Stimulated activated CD8-positive, alpha-beta memory T cell treated with anti-CD3 and anti-CD28 coated beads, Interleukin-15, amount 100 ng/mL, for 48 hours (primary cell): ENCODE data around the gene CELSR1.
"Not testable (repeated sequence)": the region's sequence is repeated elsewhere in the genome, so short reads cannot be mapped to it uniquely, and the experiment has no call there.

Source experiments
- DNase-seq, 2 donors: peaks; one replicate each; pipeline ENCODE4 v3.0.0-alpha.2; 2020; ENCODE audit warnings: low read depth in 2 of 2

Gene CELSR1

DNA sequence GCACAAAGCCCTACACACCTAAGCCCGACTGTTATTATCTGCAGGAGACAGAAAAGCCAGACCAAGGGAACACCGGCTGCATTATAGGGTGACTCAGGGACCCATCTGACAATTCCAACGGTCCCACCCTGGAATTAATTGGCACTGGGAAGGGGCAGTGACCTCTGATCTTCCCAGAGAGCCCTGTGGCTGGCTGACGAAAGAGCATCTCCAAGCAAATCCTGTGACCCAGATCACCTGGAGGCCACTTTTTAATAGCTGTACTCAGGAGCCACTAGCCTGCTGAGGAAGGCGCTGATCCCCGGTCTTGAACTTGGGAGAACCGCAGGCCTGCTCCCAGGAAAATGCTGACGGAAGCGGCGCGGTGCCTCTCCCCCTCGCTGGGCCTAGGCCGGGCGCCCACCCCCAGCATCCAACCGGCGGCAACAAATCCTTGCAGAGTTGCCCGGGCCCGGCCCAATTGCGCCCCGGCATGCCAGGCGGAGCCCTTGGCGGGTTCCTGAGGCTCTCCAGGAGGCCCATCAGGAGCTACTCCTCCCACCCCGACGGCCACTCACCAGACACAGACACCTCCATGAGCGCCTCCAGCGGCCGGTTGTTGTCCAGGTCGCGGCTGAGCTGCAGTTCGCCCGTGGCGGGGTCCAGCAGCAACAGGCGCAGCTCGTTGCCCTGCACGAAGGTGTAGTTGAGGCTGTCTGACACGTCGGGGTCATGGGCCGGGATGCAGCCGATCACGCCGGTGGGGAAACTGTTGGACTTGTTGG, 4.2 kb downstream of the CELSR1 start:
- DNase-seq, result no peak

DNA sequence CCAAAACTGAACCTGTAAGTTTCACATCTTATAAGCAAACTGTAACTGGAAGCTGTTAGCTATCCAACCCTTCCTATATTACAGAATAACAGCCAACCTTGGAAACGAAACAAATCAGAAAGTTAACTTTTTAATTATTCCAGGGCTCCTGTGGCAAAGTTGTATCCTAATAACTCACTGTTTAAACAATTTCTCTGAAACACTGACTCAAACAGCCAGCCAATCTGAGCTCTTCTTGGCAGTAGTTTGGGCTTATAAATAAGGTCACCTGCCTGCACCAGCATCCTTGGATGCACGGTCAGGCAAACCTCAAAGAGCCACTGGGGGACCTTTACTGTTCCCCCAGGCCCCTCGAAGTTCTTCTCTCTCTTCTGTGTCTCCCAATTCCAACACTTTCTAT, 5.0 kb downstream of the CELSR1 start:
- DNase-seq, result no peak

DNA sequence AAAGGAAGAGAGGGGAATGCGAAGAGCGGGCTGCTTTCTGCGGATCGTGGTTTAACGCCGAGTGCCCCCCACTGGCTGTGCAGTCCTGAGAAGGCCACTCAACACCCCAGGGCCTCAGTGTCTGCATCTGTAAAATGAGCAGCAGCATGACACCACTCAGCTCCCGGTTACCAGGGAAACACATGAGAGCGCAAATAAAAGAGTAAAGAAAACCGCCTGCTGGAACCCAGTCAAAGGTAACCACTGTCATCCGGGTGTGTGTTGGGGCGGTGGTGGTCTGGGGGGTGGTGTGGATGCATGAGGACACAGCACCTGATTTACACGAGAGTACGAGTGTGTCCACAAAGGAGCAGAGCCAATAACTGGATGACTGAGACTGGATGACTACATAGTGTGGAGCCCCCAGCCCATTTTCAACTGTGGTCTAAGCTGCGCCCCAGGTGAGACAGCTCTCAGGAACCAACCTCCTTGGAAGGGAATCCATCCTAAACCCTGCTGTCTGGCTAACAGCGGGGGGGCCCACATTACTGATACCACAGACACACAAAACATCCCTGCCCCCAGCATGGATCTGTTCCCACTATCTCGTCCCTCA, 5.7 kb downstream of the CELSR1 start:
- no peak for DNase-seq

DNA sequence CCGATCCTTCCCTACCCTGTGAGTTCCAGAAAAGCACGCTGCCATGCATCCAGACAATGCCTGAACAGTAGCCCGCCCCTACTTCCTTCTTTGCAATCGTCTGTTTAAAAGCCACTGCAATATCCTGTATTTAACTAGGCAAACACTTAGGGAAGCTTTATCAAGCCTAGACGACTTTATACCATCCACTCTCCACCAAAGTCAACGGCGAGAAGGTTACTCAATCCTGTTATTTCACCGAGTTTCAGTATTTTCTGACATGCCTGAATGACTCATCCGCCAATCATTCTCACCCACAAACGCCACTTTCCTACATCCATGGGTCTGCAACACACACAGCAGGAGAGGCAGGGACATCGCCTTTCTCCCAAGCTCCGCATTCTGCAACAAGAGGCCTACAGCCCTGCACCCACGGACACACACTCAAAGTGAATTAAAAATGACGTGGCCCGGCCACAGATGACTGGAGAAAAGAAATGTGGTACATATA, 9.3 kb downstream of the CELSR1 start:
- DNase-seq, result no peak

GRCh38 chr22:46526244-46526839, 11.1 kb downstream of the CELSR1 start:
- DNase-seq, result no peak

GRCh38 chr22:46525389-46526243, 11.8 kb downstream of the CELSR1 start:
- no peak for DNase-seq

GRCh38 chr22:46524203-46524740, 13.1 kb downstream of the CELSR1 start:
- no peak for DNase-seq

GRCh38 chr22:46522797-46523196, 14.6 kb downstream of the CELSR1 start:
- DNase-seq, result no peak

GRCh38 chr22:46521994-46522393, 15.4 kb downstream of the CELSR1 start:
- no peak for DNase-seq

DNA sequence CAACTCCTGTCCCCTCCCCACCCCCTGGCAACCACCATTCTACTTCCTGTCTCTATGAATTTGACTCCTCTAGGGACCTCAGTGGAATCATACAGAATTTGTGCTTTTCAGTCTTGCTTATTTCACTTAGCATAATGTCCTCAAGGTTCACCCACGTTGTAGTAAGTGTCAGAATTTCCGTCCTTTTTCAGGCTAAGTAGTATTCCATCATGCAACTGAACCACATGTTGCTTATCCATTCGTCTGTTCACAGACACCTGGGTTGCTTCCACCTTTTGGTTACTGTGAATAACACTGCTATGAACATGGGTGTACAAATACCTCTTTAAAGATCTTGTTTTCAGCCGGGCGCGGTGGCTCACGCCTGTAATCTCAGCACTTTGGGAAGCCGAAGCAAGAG, 16.5 kb downstream of the CELSR1 start:
- DNase-seq, result no peak

- no peak for DNase-seq
These were observed 18.0 kb downstream of the CELSR1 start for GRCh38 chr22:46519377-46519776.

DNA sequence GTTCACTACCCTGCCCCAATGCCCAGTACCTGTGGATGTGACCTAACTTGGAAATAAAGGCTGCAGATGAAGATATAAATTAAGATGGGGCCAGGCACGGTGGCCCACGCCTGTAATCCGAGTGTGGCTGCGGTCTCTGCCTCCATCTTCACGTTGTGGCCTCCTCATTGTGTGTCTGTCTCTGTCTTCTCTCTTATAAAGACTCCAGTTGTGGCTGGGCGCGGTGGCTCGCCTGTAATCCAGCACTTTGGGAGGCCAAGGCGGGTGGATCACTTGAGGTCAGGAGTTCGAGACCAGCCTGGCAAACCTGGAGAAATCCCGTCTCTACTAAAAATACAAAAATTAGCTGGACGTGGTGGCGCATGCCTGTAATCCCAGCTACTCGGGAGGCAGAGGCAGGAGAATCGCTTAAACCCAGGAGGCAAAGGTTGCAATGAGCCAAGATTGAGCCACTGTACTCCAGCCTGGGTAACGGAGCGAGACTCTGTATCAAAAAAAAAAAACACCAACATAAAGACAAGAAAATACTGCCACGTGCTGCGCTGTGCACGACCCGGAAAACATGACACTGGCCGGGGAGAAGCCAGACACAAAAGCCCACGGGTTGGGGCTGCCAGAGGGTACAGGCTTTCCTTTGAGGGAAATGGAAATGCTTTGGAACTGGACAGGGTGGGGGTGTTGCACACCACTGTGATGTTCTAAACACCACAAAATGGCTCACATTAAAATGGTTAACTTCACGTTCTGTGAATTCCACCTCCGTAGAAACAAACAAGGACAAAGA, 18.7 kb downstream of the CELSR1 start:
- DNase-seq, result no peak

- no peak for DNase-seq
These were observed 19.4 kb downstream of the CELSR1 start for GRCh38 chr22:46518038-46518437.

DNA sequence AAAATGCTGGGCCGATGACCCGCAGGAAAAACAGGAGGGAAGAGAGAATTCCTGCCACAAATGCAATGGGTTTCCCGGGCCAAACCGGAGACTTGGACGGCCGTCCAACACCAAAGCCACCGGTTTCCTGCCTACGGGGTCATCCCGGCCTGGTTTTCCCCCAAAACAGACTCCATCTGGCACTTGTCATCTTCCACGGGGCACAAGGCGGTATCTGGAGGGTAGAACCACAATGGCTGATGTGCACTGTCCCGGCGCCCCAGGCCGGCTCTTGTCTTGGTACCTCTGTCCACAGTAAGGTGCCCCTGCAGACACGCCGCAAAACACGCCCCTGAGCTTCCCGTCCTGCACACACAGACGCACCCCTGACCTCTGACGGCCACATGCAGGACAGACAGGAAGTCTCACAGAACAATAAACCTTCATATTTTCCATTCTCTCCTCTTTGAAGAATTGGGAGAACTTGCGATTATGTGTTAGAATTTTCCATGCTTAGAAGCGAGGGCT, 20.1 kb downstream of the CELSR1 start:
- no peak for DNase-seq

DNA sequence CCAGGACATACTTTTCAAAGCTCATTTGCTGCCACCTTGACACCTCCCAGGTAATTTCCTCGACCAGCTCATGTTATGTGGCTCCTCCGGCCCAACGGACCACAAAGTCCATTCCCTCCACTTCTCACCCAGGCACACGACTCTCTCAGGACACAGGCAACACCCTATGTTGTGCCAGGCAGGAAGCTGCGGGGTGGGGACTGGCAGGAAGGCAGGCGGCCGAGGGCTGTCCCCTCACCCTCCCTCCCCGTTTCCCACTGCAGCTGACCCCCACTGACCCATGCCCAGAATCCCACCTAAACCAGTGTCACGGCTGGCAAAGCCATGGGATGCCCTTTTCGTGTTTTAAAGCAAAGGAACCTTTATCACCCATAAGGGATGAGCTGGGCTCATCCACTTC, 20.8 kb downstream of the CELSR1 start:
- DNase-seq, result no peak

GRCh38 chr22:46516112-46516487, 21.3 kb downstream of the CELSR1 start:
- not testable (repeated sequence) for DNase-seq

- DNase-seq, result no peak
These were observed 22.0 kb downstream of the CELSR1 start for GRCh38 chr22:46515208-46516111.

- no peak for DNase-seq
These were observed 22.7 kb downstream of the CELSR1 start for GRCh38 chr22:46514592-46515207.

DNA sequence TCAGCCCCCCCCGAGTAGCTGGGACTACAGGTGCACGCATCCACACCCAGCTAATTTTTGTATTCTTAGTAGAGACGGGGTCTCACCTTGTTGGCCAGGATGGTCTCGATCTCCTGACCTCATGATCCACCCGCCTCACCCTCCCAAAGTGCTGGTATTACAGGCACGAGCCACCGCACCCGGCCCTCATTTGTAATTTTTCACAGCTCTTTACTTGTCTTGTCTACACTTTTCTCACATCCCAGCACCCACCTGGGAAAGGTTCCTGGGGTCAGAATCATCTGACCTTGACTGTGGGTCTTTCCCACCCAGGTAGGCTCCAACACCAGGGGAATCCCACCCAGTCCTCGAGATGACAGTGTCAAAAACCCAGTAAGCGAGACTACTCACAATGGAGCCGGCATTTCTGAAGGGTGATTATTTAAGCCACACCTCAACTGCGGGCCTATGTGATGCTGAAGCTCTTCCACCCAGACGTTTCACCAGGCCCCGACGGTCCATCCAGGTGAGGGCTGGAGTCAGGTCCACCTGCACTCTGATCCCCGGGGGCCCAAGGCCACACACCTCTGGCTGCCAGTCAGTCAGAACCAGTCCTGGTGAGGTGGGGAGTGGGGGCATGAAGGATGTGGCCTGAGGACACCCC, 23.4 kb downstream of the CELSR1 start:
- no peak for DNase-seq
